ENCODE data around the gene DNAH5. TPM values are rescaled to one million over a fixed set of nuclear protein-coding genes. Genes with fewer than 3 reads are reported as not detected.

Gene DNAH5
- total and polyA plus RNA-seq, 2 experiments from 2014 or later = 0.56 to 0.97 TPM

GRCh38 chr5:13731121-13731628 lies 213.3 kb downstream of the DNAH5 start (continued):
- TF ChIP-seq ZNF462 (CRISPR knock-in tag; IDR thresholded peaks at IDR 0.05) (no peak), NANOG (IDR thresholded peaks at IDR 0.05; ENCODE audit: borderline replicate concordance) (no peak), JUNB (IDR thresholded peaks at IDR 0.05; ENCODE audit: unreplicated experiment) (no peak), STAT1 (IDR thresholded peaks at IDR 0.05; ENCODE audit: unreplicated experiment) (no peak), ETS1 (IDR thresholded peaks at IDR 0.05) (no peak), EZH2phosphoT487 (IDR thresholded peaks at IDR 0.05; ENCODE audit: unreplicated experiment) (no peak), POLR2AphosphoS5 (IDR thresholded peaks at IDR 0.05; ENCODE audit: low read depth) (no peak), ZNF114 (CRISPR knock-in tag; IDR thresholded peaks at IDR 0.05) (no peak), ZNF331 (CRISPR knock-in tag; IDR thresholded peaks at IDR 0.05; ENCODE audit: low read depth) (no peak)

GRCh38 chr5:13708906-13709305 lies 235.6 kb downstream of the DNAH5 start:
- no peaks in the 10 kb centered on the region; the same call in 1 of the 2 replicates for H3K4me1 ChIP-seq (ENCODE audit: insufficient read depth)
- H3K4me3 ChIP-seq = no peak overlapping the region
- DNase-seq (ENCODE audit: low spot score) (no peak), ATAC-seq (no peak)
- 0 out of 2 replicates have a peak, but pooled peaks cover 7% of the 10 kb centered on the region for H3K9me2 ChIP-seq (ENCODE audit: insufficient read depth)
- H3K79me2 ChIP-seq (replicated peaks; ENCODE audit: insufficient read depth) = no peaks in the 10 kb centered on the region
- Mint-ChIP-seq H3K36me3 (ENCODE audit: low read depth) (no peaks in the 10 kb centered on the region), H3K27ac (no peak overlapping the region), H3K27me3 (ENCODE audit: insufficient read depth, low read depth, poor library complexity) (no peaks in the 10 kb centered on the region), H3K9me3 (no peaks in the 10 kb centered on the region), H3K4me1 (peaks cover 10% of the 10 kb centered on the region), H3K4me3 (no peak overlapping the region)
- H3K36me3 ChIP-seq (ENCODE audit: insufficient read depth) = no peaks in the 10 kb centered on the region
- H2AFZ ChIP-seq = no peak overlapping the region
- no peak overlapping the region for H3K27ac ChIP-seq (ENCODE audit: low read depth)
- no peak for TF ChIP-seq ZNF331 (CRISPR knock-in tag; IDR thresholded peaks at IDR 0.05; ENCODE audit: low read depth)
- TF ChIP-seq ZNF462 (CRISPR knock-in tag; IDR thresholded peaks at IDR 0.05) = no peak
- H4K20me1 ChIP-seq (replicated peaks; ENCODE audit: insufficient read depth) = no peaks in the 10 kb centered on the region
- no peak overlapping the region for H3K4me2 ChIP-seq
- no peaks in the 10 kb centered on the region for H3F3A ChIP-seq (replicated peaks; ENCODE audit: low read depth)
- H3K27me3 ChIP-seq (ENCODE audit: insufficient read depth) = no peaks in the 10 kb centered on the region

Data from GM23338 (cell line).